Measurements from ENCODE around the gene BEND3. TPM values are rescaled to one million over a fixed set of nuclear protein-coding genes. Genes with fewer than 3 reads are reported as not detected.

Gene BEND3
- total and polyA plus RNA-seq, 10 of the 15 experiments (the other 5 are each of a cell fraction or from before 2014, with no cell fraction given): 1.1 to 9.0 (median 3.6) TPM

GRCh38 chr6:107121266-107121665 is 6.0 kb upstream of the BEND3 start:
- no peak for ATAC-seq
- POLR2A ChIA-PET: no interaction called here

More at GRCh38 chr6:107121266-107121665, 6.0 kb upstream of the BEND3 start:
- Histone ChIP-seq H3K9ac (ENCODE audit: control insufficient read depth, insufficient read depth, low read length) (no peak overlapping the region), H3K4me2 (ENCODE audit: control insufficient read depth, insufficient read depth) (no peak overlapping the region), H3K79me2 (ENCODE audit: control insufficient read depth, insufficient read depth, low read length) (no peaks in the 10 kb centered on the region), H3K27me3 (replicated peaks in 1 of 2; ENCODE audit: control insufficient read depth in 2 of 2, insufficient read depth in 2 of 2, low read length in 1 of 2) (no peaks in the 10 kb centered on the region), H3K4me1 (ENCODE audit: control insufficient read depth, insufficient read depth, low read length) (peaks cover 9% of the 10 kb centered on the region), H3K4me3 (no peak overlapping the region), H2AFZ (ENCODE audit: control insufficient read depth, low read depth, low read length) (no peak overlapping the region), H3K36me3 (ENCODE audit: control insufficient read depth in 2 of 2, insufficient read depth in 2 of 2, low read length in 1 of 2) (no peaks in the 10 kb centered on the region), H3K9me3 (replicated peaks; ENCODE audit: control insufficient read depth, insufficient read depth, low read length) (no peaks in the 10 kb centered on the region), H4K20me1 (ENCODE audit: control insufficient read depth, insufficient read depth) (no peaks in the 10 kb centered on the region), H3K27ac (ENCODE audit: control insufficient read depth, insufficient read depth) (no peak overlapping the region)
- ChIA-PET CTCF (interaction anchor here (1.5 kb wide), 1 partner anchor 9 kb away, joined by 3 read pairs; no protein-coding TSS in a partner anchor), SMC1A (ENCODE audit: uncharacterized antibody, unreplicated experiment) (no interaction called here), RAD21 (ENCODE audit: unreplicated experiment) (no interaction called here)
- WGBS (ENCODE audit: insufficient coverage, insufficient replicate concordance, low lambda C conversion rate, missing lambda C conversion rate): 81% methylated on average over 6 of the region's 6 CpGs
- DNase-seq (ENCODE audit: low read depth, low spot score): no peak
- intact Hi-C loops (cut with micrococcal nuclease; ENCODE audit: unreplicated experiment) (no loop called here), in situ Hi-C loops (cut with MboI) (no loop called here)
- TF ChIP-seq SUPT20H (IDR thresholded peaks at IDR 0.05; ENCODE audit: borderline replicate concordance, control insufficient read depth, low read depth, low read length) (no peak), EGR1 (IDR thresholded peaks at IDR 0.05; ENCODE audit: borderline replicate concordance in 1 of 2, low read depth in 2 of 2, low read length in 2 of 2) (no peak), MAX (IDR thresholded peaks at IDR 0.05; ENCODE audit: low read depth, low read length) (no peak), ETV6 (conservative IDR thresholded peaks at IDR 0.05 in 1 of 2, IDR thresholded peaks at IDR 0.05 in 1 of 2; ENCODE audit: borderline replicate concordance in 1 of 2, low read depth in 1 of 2) (no peak), POLR2AphosphoS5 (IDR thresholded peaks at IDR 0.05; ENCODE audit: low read length) (no peak), ATF7 (IDR thresholded peaks at IDR 0.05; ENCODE audit: low read depth) (no peak), TCF7 (IDR thresholded peaks at IDR 0.05; ENCODE audit: borderline replicate concordance) (no peak), NFXL1 (IDR thresholded peaks at IDR 0.05; ENCODE audit: borderline replicate concordance) (no peak), RCOR1 (conservative IDR thresholded peaks at IDR 0.05; ENCODE audit: low read depth, low read length) (no peak), ATF3 (IDR thresholded peaks at IDR 0.05; ENCODE audit: borderline replicate concordance, extremely low read depth, low read depth, low read length) (no peak), PRDM15 (CRISPR knock-in tag; IDR thresholded peaks at IDR 0.05) (no peak), HCFC1 (IDR thresholded peaks at IDR 0.05; ENCODE audit: low read length) (no peak), BRCA1 (IDR thresholded peaks at IDR 0.05; ENCODE audit: low read depth, low read length) (no peak), SRF (IDR thresholded peaks at IDR 0.05; ENCODE audit: low read depth in 2 of 2, low read length in 2 of 2) (no peak), GATAD2B (conservative IDR thresholded peaks at IDR 0.05; ENCODE audit: low read depth) (no peak), IRF5 (IDR thresholded peaks at IDR 0.05; ENCODE audit: borderline replicate concordance) (no peak), CREM (IDR thresholded peaks at IDR 0.05; ENCODE audit: low read depth) (no peak)
- no TSS peak for BruUV-seq (replicated peaks)
- FAIRE-seq: no peak

All from GM12878 (cell line).